Caki2 (cell line): ENCODE results near the gene NEURL1B. TPM values are rescaled to one million over a fixed set of nuclear protein-coding genes. Genes with fewer than 3 reads are reported as not detected.
A peak's percentile ranks its signal among the peaks of the same experiment; 100 is the strongest.

Experiments
- DNase-seq: peaks from one replicate; pipeline ENCODE4 v3.0.0-alpha.2; 2015; ENCODE audit warnings: low read depth
- in situ Hi-C: cut with HindIII; loops from 2 replicates; pipeline ENCODE4 v1.10.0; 2016; ENCODE audit warnings: low sequenced_read_pairs, low pct_unique_long_range_greater_than_20kb, mixed read lengths
- total RNA-seq: library from RNA; depleted of rRNA; stranded (reverse); fragments of >200 nt; shearing (Covaris generic); gene quantifications from 2 replicates; pipeline ENCODE4 v1.2.3, GENCODE V29; 2014; ENCODE audit warnings: low replicate concordance; rRNA removed

The NEURL1B gene
- total RNA-seq, 1 experiment from 2014 or later: 9.7 TPM

GRCh38 chr5:172729588-172729987, 88.5 kb downstream of the NEURL1B start:
- DNase-seq: no peak
- in situ Hi-C loops: no loop called here

GRCh38 chr5:172730222-172730621, 89.2 kb downstream of the NEURL1B start:
- no peak for DNase-seq
- in situ Hi-C loops: no loop called here

- in situ Hi-C loops: no loop called here
- peak; percentile 85 for DNase-seq
Observed at GRCh38 chr5:172730981-172731679, 90.1 kb downstream of the NEURL1B start.

- in situ Hi-C loops: no loop called here
- no peak for DNase-seq
Observed at GRCh38 chr5:172731680-172732074, 90.6 kb downstream of the NEURL1B start.

- DNase-seq: no peak
- in situ Hi-C loops: no loop called here
Observed at GRCh38 chr5:172732201-172732865, 91.3 kb downstream of the NEURL1B start.

GRCh38 chr5:172733131-172733973, 92.3 kb downstream of the NEURL1B start:
- DNase-seq: peak; percentile 57
- in situ Hi-C loops: no loop called here

- in situ Hi-C loops: no loop called here
- no peak for DNase-seq
Observed at GRCh38 chr5:172733974-172734346, 92.9 kb downstream of the NEURL1B start.

- DNase-seq: no peak
- in situ Hi-C loops: no loop called here
Observed at GRCh38 chr5:172735141-172735831, 94.2 kb downstream of the NEURL1B start.

- no peak for DNase-seq
- in situ Hi-C loops: no loop called here
Observed at GRCh38 chr5:172736508-172737135, 95.6 kb downstream of the NEURL1B start.

- in situ Hi-C loops: no loop called here
Observed at GRCh38 chr5:172739375-172739774, 98.3 kb downstream of the NEURL1B start.

GRCh38 chr5:172740428-172741205, 99.6 kb downstream of the NEURL1B start:
- in situ Hi-C loops: no loop called here
- peak; percentile 32 for DNase-seq

More at GRCh38 chr5:172739375-172739774, 98.3 kb downstream of the NEURL1B start:
- DNase-seq: no peak

Other genes starting within 250 kb of the NEURL1B start
- 14.2 and 25.2 TPM in 2 replicates for gene SH3PXD2B, start 186.7 kb upstream of the NEURL1B start, total RNA-seq
- 143 and 159 TPM in 2 replicates for gene DUSP1, start 129.9 kb downstream of the NEURL1B start, total RNA-seq
- 76.3 and 84.8 TPM in 2 replicates for gene ERGIC1, start 193.0 kb downstream of the NEURL1B start, total RNA-seq